ENCODE results near the gene RUVBL2. TPM values are rescaled to one million over a fixed set of nuclear protein-coding genes. Genes with fewer than 3 reads are reported as not detected.
"Not testable (repeated sequence)": the region's sequence is repeated elsewhere in the genome, so short reads cannot be mapped to it uniquely, and the experiment has no call there.

Gene RUVBL2
- total RNA-seq, 1 experiment from 2014 or later, result 170 TPM

GRCh38 chr19:49050376-49051033 lies 56.8 kb downstream of the RUVBL2 start:
- BruUV-seq (replicated peaks); intact Hi-C loops (cut with micrococcal nuclease; ENCODE audit: unreplicated experiment); H3K27me3 ChIP-seq (ENCODE audit: control insufficient read depth, insufficient read depth, low read length); H3K4me3 ChIP-seq (ENCODE audit: low read depth in 2 of 2, low read length in 2 of 2); H3K27ac ChIP-seq (ENCODE audit: low read length); H3K4me1 ChIP-seq (ENCODE audit: control insufficient read depth, insufficient read depth, low read length); in situ Hi-C loops (cut with HindIII; ENCODE audit: low pct_unique_long_range_greater_than_20kb, low sequenced_read_pairs); H3K36me3 ChIP-seq (ENCODE audit: control insufficient read depth, insufficient read depth, low read length); H3K9me3 ChIP-seq (ENCODE audit: control insufficient read depth, insufficient read depth, low read depth, low read length); POLR2A ChIA-PET; DNase-seq (ENCODE audit: low read depth, low spot score); CTCF ChIA-PET: not testable (repeated sequence)
- peak; percentile 83; the same call in 1 of the 2 replicates for ATAC-seq

- Histone ChIP-seq H3K4me3 (ENCODE audit: low read depth in 2 of 2, low read length in 2 of 2) (peak overlapping the region; percentile 49 to 64), H3K36me3 (ENCODE audit: control insufficient read depth, insufficient read depth, low read length) (no peaks in the 10 kb centered on the region), H3K4me1 (ENCODE audit: control insufficient read depth, insufficient read depth, low read length) (no peaks in the 10 kb centered on the region), H3K27me3 (ENCODE audit: control insufficient read depth, insufficient read depth, low read length) (no peaks in the 10 kb centered on the region), H3K27ac (ENCODE audit: low read length) (peak overlapping the region; percentile 29; the same call in 1 of the 2 replicates), H3K9me3 (ENCODE audit: control insufficient read depth, insufficient read depth, low read depth, low read length) (no peaks in the 10 kb centered on the region)
- POLR2A ChIA-PET, result interaction anchor here (0.6 kb wide), 1 partner anchor 37 kb away, joined by 4 read pairs; no protein-coding TSS in a partner anchor
- CTCF ChIA-PET, result interaction anchor here (0.5 kb wide), 1 partner anchor 61 kb away, joined by 7 read pairs; no protein-coding TSS in a partner anchor
- in situ Hi-C loops (cut with HindIII; ENCODE audit: low pct_unique_long_range_greater_than_20kb, low sequenced_read_pairs) (no loop called here), intact Hi-C loops (cut with micrococcal nuclease; ENCODE audit: unreplicated experiment) (no loop called here)
- TF ChIP-seq TCF7L2 (IDR thresholded peaks at IDR 0.05; ENCODE audit: low read depth, low read length) (no peak), SIN3A (IDR thresholded peaks at IDR 0.05; ENCODE audit: borderline replicate concordance, insufficient read depth, low read depth, low read length) (no peak), REST (IDR thresholded peaks at IDR 0.05; ENCODE audit: insufficient read depth in 1 of 2, low read depth in 2 of 2, low read length in 1 of 2) (no peak), CTCF (IDR thresholded peaks at IDR 0.05) (no peak; the same call in 1 of the 2 replicates), POLR2AphosphoS5 (IDR thresholded peaks at IDR 0.05; ENCODE audit: low read depth, low read length) (no peak)
- no TSS peak for BruUV-seq (replicated peaks)
- ATAC-seq, result peak; percentile 92
- DNase-seq (ENCODE audit: low read depth, low spot score), result no peak
Observed at GRCh38 chr19:49056101-49056901, 62.6 kb downstream of the RUVBL2 start.

- H3K4me1 ChIP-seq (ENCODE audit: control insufficient read depth, insufficient read depth, low read length); BruUV-seq (replicated peaks); intact Hi-C loops (cut with micrococcal nuclease; ENCODE audit: unreplicated experiment); H3K36me3 ChIP-seq (ENCODE audit: control insufficient read depth, insufficient read depth, low read length); H3K9me3 ChIP-seq (ENCODE audit: control insufficient read depth, insufficient read depth, low read depth, low read length); DNase-seq (ENCODE audit: low read depth, low spot score); in situ Hi-C loops (cut with HindIII; ENCODE audit: low pct_unique_long_range_greater_than_20kb, low sequenced_read_pairs); H3K27me3 ChIP-seq (ENCODE audit: control insufficient read depth, insufficient read depth, low read length): not testable (repeated sequence)
- CTCF ChIA-PET, result interaction anchor here (1.0 kb wide), 1 partner anchor 59 kb away, joined by 3 read pairs; no protein-coding TSS in a partner anchor
- Histone ChIP-seq H3K27ac (ENCODE audit: low read length) (peak overlapping the region; percentile 51), H3K4me3 (ENCODE audit: low read depth in 2 of 2, low read length in 2 of 2) (peak overlapping the region; percentile 49 to 64)
- peak; percentile 57 for ATAC-seq
- POLR2A ChIA-PET, result interaction anchor here (0.6 kb wide), 1 partner anchor 38 kb away, joined by 4 read pairs; no protein-coding TSS in a partner anchor
Observed at GRCh38 chr19:49056902-49057596, 63.4 kb downstream of the RUVBL2 start.
